ENCODE results near the gene CHMP6. TPM values are rescaled to one million over a fixed set of nuclear protein-coding genes. Genes with fewer than 3 reads are reported as not detected.

The CHMP6 gene
- total and polyA plus RNA-seq, 4 donors, result 15.9 to 30.9 (median 26.8) TPM

DNA sequence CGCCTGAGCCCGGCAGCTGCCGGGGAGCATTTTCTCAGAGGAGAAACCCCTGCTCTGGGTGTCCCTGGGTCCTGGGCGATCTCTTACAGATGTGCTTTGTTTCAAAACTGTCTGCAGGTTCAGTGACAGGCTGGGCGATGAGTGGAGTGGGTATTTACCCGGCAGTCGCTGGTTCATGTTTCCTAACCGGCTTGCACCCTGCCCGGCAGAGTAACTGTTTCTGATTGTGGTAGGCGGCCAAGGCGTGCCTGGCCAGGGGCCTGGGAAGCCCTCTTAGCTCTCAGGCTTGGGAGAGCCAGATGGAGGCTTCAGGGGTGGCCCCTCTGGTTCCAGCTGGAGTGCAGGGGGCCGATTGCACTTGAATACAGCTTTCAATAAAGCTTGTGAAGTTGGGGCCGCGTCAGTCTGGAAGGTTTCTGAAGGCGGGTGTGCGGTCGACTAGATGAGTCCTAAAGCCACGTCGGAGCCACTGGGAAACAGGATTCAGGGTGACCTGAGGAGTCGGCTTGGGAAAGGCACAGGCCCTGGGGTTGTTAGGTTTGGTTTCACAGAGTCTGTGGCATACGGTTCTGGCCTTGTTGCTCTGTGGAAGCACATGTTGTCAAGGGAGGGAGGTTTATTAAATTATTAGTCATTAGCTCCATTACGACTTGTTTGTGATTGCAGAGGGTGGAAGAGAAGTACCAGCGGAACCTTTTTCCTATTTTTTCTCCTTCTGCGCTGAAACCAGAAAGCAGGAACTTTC is 44.7 kb downstream of the CHMP6 start:
- Histone ChIP-seq H3K4me1 (ENCODE audit: control insufficient read depth in 1 of 2, insufficient read depth in 2 of 2, low read length in 2 of 2) (no peaks in the 10 kb centered on the region), H3K9me3 (ENCODE audit: control insufficient read depth, low read length) (no peaks in the 10 kb centered on the region), H3K27ac (ENCODE audit: low read depth in 1 of 2, low read length in 2 of 2) (no peak overlapping the region), H3K4me3 (ENCODE audit: low read length in 2 of 2) (no peak overlapping the region), H3K36me3 (ENCODE audit: control insufficient read depth in 1 of 2, insufficient read depth in 2 of 2, low read length in 1 of 2) (no peaks in the 10 kb centered on the region), H3K27me3 (ENCODE audit: control insufficient read depth in 1 of 2, insufficient read depth in 2 of 2, low read length in 1 of 2) (peaks cover 0 to 2% of the 10 kb centered on the region in 2 donors)
- 55 to 66% methylated on average over 24 of the region's 24 CpGs for WGBS, 2 donors
- no peak for ATAC-seq (ENCODE audit: low FRiP score)
- intact Hi-C loops (cut with DNase I), result loop anchor here in 1 of 2 donors (5.0 kb wide), 1 partner anchor 66 kb away; no protein-coding TSS in a partner anchor
- DNase-seq, result no peak

DNA sequence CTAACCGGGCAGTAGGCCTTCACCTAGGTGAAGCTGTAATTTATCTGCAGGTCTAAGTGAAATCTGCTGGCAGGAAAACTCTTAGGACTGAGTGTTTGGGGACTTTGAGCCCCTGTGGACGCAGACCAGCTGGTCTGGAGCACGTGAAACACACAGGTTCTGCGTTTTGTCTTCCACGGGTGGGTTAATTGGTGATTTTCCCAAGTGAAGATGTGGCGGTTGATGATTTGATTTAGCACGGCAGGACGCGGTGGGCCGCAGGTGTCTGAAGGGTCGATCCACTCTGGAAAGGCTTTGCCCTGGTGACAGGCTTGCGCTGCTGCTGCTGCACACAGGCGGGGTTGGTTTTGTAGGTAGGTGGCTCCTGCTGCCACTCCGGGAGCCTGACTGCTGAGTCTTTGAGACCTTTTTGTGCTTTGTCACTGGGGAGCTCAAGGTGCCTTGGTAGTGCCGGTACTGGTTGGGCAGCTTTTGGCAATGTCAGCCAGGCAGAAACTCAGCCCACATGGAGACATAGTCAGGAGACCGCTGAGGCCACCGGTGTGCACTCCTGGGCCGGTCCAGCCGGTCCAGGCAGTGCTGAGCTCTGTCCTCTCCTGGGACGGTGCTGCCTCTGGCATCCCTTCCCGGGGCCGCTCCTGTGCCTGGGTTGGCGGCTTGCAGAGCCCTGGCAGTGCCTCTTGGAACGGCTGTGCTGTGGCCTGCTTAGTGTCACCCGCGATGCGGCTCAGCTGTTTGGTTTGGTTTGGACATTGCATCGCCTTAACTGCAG is 45.6 kb downstream of the CHMP6 start:
- Histone ChIP-seq H3K4me1 (ENCODE audit: control insufficient read depth in 1 of 2, insufficient read depth in 2 of 2, low read length in 2 of 2) (no peaks in the 10 kb centered on the region), H3K4me3 (ENCODE audit: low read length in 2 of 2) (no peak overlapping the region), H3K36me3 (ENCODE audit: control insufficient read depth in 1 of 2, insufficient read depth in 2 of 2, low read length in 1 of 2) (no peaks in the 10 kb centered on the region), H3K27me3 (ENCODE audit: control insufficient read depth in 1 of 2, insufficient read depth in 2 of 2, low read length in 1 of 2) (peaks cover 0 to 2% of the 10 kb centered on the region in 2 donors), H3K27ac (ENCODE audit: low read depth in 1 of 2, low read length in 2 of 2) (no peak overlapping the region), H3K9me3 (ENCODE audit: control insufficient read depth, low read length) (no peaks in the 10 kb centered on the region)
- intact Hi-C loops (cut with DNase I), result loop anchor here in 1 of 2 donors (5.0 kb wide), 1 partner anchor 65 kb away; no protein-coding TSS in a partner anchor
- peak; percentile 55 for ATAC-seq (ENCODE audit: low FRiP score)
- DNase-seq, result peak; percentile 82 to 86
- WGBS, 2 donors, result 27 to 32% methylated on average over 28 of the region's 28 CpGs

DNA sequence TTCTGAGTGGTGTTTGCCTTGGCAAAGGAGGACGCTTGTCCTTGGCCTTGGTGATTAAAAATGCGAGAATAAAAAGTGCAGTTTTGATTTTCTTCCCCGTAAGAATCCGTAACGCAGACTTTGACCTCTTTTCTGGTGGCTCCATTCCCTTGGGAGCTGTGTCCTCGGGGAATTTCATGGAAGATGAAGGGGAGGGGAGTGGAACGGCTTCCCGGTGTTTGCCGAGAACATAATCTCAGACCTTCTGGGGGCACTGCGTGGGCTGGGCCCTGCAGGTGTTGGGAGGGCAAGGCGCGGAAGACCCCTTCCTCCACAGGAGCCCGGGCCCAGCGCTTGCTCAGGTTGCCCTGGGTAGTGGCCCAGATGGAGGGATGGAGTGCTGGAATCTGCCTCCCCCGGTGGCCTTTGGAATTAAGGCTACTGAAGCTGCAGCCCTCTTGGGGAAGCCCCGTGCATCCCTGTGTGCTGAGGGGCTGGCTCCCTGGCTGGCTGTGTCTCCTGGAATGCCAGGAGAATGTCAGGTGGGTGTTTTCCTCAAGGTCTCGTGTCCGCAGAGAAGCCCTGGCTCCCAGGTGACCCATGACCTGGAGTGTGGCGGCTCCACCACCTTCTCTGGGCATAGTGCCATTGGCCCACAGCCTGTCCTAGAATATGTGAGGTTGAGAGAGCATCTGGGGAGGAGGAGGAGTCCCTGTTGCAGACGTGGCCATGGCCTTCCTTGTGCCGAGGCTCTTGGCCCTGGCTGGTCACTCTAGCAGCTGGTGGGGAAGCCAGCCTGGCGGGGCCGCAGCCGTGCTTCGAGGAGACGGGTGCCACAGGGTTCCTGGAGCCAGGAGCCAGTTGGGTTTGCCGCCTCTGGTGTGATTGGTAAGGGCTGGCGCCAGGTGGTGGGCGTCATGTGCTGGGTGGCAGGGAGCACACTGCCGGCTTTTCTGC is 46.4 kb downstream of the CHMP6 start:
- intact Hi-C loops (cut with DNase I), result loop anchor here in 1 of 2 donors (5.0 kb wide), 1 partner anchor 64 kb away; no protein-coding TSS in a partner anchor
- no peak for DNase-seq
- peak overlapping the region in 1 of 2 donors; percentile 4 for H3K27ac ChIP-seq (ENCODE audit: low read depth in 1 of 2, low read length in 2 of 2)
- WGBS, 2 donors, result 3 to 9% methylated on average over 30 of the region's 30 CpGs
- H3K9me3 ChIP-seq (ENCODE audit: control insufficient read depth, low read length), result no peaks in the 10 kb centered on the region
- no peaks in the 10 kb centered on the region for H3K36me3 ChIP-seq (ENCODE audit: control insufficient read depth in 1 of 2, insufficient read depth in 2 of 2, low read length in 1 of 2)
- peaks cover 0 to 2% of the 10 kb centered on the region in 2 donors for H3K27me3 ChIP-seq (ENCODE audit: control insufficient read depth in 1 of 2, insufficient read depth in 2 of 2, low read length in 1 of 2)
- no peaks in the 10 kb centered on the region for H3K4me1 ChIP-seq (ENCODE audit: control insufficient read depth in 1 of 2, insufficient read depth in 2 of 2, low read length in 2 of 2)
- no peak for ATAC-seq (ENCODE audit: low FRiP score)
- no peak overlapping the region for H3K4me3 ChIP-seq (ENCODE audit: low read length in 2 of 2)

DNA sequence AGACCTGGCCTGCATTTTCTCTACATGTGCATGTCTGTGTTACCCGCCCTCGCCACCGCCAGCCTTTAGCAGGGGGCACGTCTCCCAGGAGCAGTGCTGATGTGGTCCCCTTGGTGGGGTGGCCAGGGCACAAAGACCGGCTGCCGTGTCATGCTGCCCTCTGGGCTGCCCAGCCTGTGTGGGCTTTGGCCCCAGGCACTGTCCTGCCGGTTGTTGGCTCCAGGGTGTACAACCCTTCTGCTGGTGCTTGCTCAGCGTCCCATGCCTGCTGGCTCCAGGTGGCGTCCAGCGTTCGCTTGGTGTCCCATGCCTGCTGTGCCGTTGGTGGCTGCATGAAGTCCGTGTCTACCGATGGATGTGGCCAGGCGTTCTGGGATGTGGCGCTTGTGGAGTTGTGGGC is 47.5 kb downstream of the CHMP6 start:
- intact Hi-C loops (cut with DNase I), result loop anchor here in 1 of 2 donors (5.0 kb wide), 1 partner anchor 63 kb away; no protein-coding TSS in a partner anchor

DNA sequence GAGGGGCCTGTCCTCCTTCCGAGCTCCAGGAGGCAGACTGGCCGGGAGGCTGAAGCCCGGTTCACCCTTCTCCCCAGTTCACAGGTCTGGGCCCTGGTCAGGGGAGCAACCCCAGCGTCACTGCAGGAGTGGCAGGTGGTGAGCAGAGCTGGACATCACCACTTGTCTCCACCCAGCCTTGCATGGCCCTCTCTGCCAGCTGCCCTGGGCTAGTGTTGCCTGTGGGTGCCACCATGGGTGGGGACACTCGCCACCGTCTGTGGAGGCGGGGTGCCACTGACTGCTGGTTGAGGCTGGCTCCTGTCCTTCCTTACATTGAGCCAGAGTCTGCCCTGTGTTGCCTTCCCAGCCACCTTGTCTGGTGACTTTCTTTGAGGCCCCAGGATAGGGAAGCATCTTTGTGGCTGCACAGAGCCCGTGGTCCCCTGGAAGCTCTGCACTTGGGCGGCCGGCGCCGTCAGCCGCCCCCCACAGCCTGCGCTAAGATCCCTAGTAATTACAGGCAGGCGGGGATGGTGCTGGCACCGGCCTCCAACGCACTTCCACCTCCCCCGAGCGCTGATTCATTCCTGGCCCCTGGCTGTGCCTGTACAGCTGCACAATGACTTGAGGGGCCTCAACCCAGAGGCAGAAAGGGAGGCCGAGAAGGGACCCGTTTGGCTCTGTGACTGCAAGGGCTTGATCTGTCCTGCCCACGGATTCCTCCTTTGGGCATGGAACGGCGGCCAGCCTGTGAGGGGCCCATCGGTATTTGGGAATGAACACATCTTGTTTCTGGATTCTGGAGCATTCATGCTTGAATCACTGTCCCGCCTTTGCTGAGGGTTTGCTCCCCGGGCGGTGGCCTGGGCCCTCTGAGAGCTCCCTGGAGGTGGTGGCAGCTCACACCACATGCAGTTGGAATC is 48.5 kb downstream of the CHMP6 start:
- Histone ChIP-seq H3K9me3 (ENCODE audit: control insufficient read depth, low read length) (no peaks in the 10 kb centered on the region), H3K4me1 (ENCODE audit: control insufficient read depth in 1 of 2, insufficient read depth in 2 of 2, low read length in 2 of 2) (no peaks in the 10 kb centered on the region), H3K27ac (ENCODE audit: low read depth in 1 of 2, low read length in 2 of 2) (no peak overlapping the region), H3K36me3 (ENCODE audit: control insufficient read depth in 1 of 2, insufficient read depth in 2 of 2, low read length in 1 of 2) (no peaks in the 10 kb centered on the region), H3K27me3 (ENCODE audit: control insufficient read depth in 1 of 2, insufficient read depth in 2 of 2, low read length in 1 of 2) (no peaks in the 10 kb centered on the region), H3K4me3 (ENCODE audit: low read length in 2 of 2) (no peak overlapping the region)
- WGBS, 2 donors, result 85 to 88% methylated on average over 28 of the region's 28 CpGs
- ATAC-seq (ENCODE audit: low FRiP score) (no peak), DNase-seq (no peak)
- intact Hi-C loops (cut with DNase I), result loop anchor here in 1 of 2 donors (5.0 kb wide), 1 partner anchor 62 kb away; no protein-coding TSS in a partner anchor

More for the DNA sequence above, 47.5 kb downstream of the CHMP6 start:
- Histone ChIP-seq H3K9me3 (ENCODE audit: control insufficient read depth, low read length) (no peaks in the 10 kb centered on the region), H3K36me3 (ENCODE audit: control insufficient read depth in 1 of 2, insufficient read depth in 2 of 2, low read length in 1 of 2) (no peaks in the 10 kb centered on the region), H3K27ac (ENCODE audit: low read depth in 1 of 2, low read length in 2 of 2) (no peak overlapping the region), H3K4me3 (ENCODE audit: low read length in 2 of 2) (no peak overlapping the region), H3K27me3 (ENCODE audit: control insufficient read depth in 1 of 2, insufficient read depth in 2 of 2, low read length in 1 of 2) (peaks cover 0 to 2% of the 10 kb centered on the region in 2 donors), H3K4me1 (ENCODE audit: control insufficient read depth in 1 of 2, insufficient read depth in 2 of 2, low read length in 2 of 2) (no peaks in the 10 kb centered on the region)
- DNase-seq, result no peak
- no peak for ATAC-seq (ENCODE audit: low FRiP score)
- 68 to 73% methylated on average over 16 of the region's 16 CpGs for WGBS, 2 donors

DNA sequence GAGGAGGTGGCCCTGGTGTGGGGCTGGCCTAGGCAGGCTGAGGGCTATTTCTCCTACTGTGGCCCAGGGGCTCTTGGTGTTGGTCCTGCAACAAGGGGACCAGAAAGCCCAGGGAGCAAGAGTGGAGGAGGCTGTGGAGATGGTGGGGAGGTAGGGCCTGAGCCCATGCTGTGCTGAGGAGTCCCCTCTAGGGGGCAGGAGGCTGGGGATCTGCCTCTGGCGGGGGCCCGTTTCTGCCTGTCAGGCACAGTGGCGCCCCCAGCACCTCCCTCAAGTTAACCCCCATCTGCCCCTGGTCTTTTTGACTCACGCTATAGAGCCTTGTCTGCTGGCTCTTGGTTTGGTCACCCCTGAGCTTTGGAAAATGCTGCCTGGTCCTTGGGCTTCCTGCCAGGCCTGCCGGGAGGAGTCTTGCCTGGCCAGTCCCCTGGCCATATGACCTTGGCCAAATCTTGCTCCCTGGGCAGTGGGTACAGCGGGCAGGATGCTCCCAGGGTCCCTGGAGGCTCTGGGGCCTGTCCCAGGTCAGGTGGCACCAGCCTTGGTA is 49.2 kb downstream of the CHMP6 start:
- no peak for DNase-seq
- WGBS, 2 donors, result 59 to 60% methylated on average over 4 to 6 of the region's 6 CpGs

DNA sequence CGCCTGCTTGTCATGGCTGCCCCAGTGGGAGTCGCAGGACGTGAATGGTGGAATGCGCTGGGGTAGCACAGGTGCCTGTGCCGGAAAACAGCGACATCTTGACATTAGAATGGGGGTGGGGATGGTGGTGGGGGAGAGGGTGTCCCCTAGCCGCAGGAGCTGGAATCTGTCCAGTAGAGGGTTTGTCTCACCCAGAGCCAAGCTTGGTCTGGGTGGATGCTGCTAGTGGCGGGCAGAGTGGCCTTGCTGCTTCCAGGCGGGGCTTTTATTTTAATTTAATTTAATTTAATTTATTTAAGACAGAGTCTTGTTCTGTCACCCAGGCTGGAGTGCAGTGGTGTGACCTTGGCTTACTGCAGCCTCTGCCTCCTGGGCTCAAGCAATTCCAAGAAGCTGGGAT is 51.0 kb downstream of the CHMP6 start:
- H3K27ac ChIP-seq (ENCODE audit: low read depth in 1 of 2, low read length in 2 of 2), result no peak overlapping the region
- no peak overlapping the region for H3K4me3 ChIP-seq (ENCODE audit: low read length in 2 of 2)
- H3K9me3 ChIP-seq (ENCODE audit: control insufficient read depth, low read length), result no peaks in the 10 kb centered on the region
- DNase-seq (no peak), ATAC-seq (ENCODE audit: low FRiP score) (no peak)
- no peaks in the 10 kb centered on the region for H3K27me3 ChIP-seq (ENCODE audit: control insufficient read depth in 1 of 2, insufficient read depth in 2 of 2, low read length in 1 of 2)
- 96 to 98% methylated on average over 9 of the region's 9 CpGs for WGBS, 2 donors
- no peaks in the 10 kb centered on the region for H3K4me1 ChIP-seq (ENCODE audit: control insufficient read depth in 1 of 2, insufficient read depth in 2 of 2, low read length in 2 of 2)
- intact Hi-C loops (cut with DNase I), result no loop called here
- no peaks in the 10 kb centered on the region for H3K36me3 ChIP-seq (ENCODE audit: control insufficient read depth in 1 of 2, insufficient read depth in 2 of 2, low read length in 1 of 2)

More for the DNA sequence above, 49.2 kb downstream of the CHMP6 start:
- Histone ChIP-seq H3K4me3 (ENCODE audit: low read length in 2 of 2) (no peak overlapping the region), H3K4me1 (ENCODE audit: control insufficient read depth in 1 of 2, insufficient read depth in 2 of 2, low read length in 2 of 2) (no peaks in the 10 kb centered on the region), H3K27ac (ENCODE audit: low read depth in 1 of 2, low read length in 2 of 2) (no peak overlapping the region), H3K9me3 (ENCODE audit: control insufficient read depth, low read length) (no peaks in the 10 kb centered on the region), H3K27me3 (ENCODE audit: control insufficient read depth in 1 of 2, insufficient read depth in 2 of 2, low read length in 1 of 2) (no peaks in the 10 kb centered on the region), H3K36me3 (ENCODE audit: control insufficient read depth in 1 of 2, insufficient read depth in 2 of 2, low read length in 1 of 2) (no peaks in the 10 kb centered on the region)
- intact Hi-C loops (cut with DNase I), result no loop called here
- no peak for ATAC-seq (ENCODE audit: low FRiP score)

Measured in aorta (tissue), 5 donors.